ENCODE measurements around the gene OXT. TPM values are rescaled to one million over a fixed set of nuclear protein-coding genes. Genes with fewer than 3 reads are reported as not detected.

The OXT gene
- total and polyA plus RNA-seq, 8 donors, result 0.38 TPM; not detected in 7

- TF ChIP-seq, protein P1, sequence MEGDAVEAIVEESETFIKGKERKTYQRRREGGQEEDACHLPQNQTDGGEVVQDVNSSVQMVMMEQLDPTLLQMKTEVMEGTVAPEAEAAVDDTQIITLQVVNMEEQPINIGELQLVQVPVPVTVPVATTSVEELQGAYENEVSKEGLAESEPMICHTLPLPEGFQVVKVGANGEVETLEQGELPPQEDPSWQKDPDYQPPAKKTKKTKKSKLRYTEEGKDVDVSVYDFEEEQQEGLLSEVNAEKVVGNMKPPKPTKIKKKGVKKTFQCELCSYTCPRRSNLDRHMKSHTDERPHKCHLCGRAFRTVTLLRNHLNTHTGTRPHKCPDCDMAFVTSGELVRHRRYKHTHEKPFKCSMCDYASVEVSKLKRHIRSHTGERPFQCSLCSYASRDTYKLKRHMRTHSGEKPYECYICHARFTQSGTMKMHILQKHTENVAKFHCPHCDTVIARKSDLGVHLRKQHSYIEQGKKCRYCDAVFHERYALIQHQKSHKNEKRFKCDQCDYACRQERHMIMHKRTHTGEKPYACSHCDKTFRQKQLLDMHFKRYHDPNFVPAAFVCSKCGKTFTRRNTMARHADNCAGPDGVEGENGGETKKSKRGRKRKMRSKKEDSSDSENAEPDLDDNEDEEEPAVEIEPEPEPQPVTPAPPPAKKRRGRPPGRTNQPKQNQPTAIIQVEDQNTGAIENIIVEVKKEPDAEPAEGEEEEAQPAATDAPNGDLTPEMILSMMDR (IDR thresholded peaks at IDR 0.05), result no peak
- H3K27me3 ChIP-seq, result no peaks in the 10 kb centered on the region
- no peak for FAIRE-seq
- H3K9me3 ChIP-seq, result no peaks in the 10 kb centered on the region
- WGBS, 2 donors, result 86 to 91% methylated on average over 14 of the region's 14 CpGs
- DNase-seq, result no peak
- no peaks in the 10 kb centered on the region for H3K4me1 ChIP-seq
- no peak overlapping the region for H3K4me3 ChIP-seq
- H3K27ac ChIP-seq, result no peak overlapping the region
- intact Hi-C loops (cut with DNase I), result no loop called here
- ATAC-seq, result no peak
- peaks cover 0 to 6% (median 6%) of the 10 kb centered on the region in 3 donors for H3K36me3 ChIP-seq
These were observed 35.4 kb downstream of the OXT start for GRCh38 chr20:3106658-3107463.

- ATAC-seq (no peak), DNase-seq (no peak), FAIRE-seq (no peak)
- Histone ChIP-seq H3K4me1 (no peaks in the 10 kb centered on the region), H3K9me3 (no peaks in the 10 kb centered on the region), H3K27ac (no peak overlapping the region), H3K4me3 (no peak overlapping the region), H3K27me3 (no peaks in the 10 kb centered on the region), H3K36me3 (peaks cover 0 to 6% (median 6%) of the 10 kb centered on the region in 3 donors)
- WGBS, 2 donors, result 94 to 95% methylated on average over 12 of the region's 12 CpGs
- intact Hi-C loops (cut with DNase I), result no loop called here
- TF ChIP-seq, protein P1 (IDR thresholded peaks at IDR 0.05), result no peak
These were observed 36.1 kb downstream of the OXT start for GRCh38 chr20:3107464-3108025.

- Histone ChIP-seq H3K4me3 (no peak overlapping the region), H3K27me3 (no peaks in the 10 kb centered on the region), H3K4me1 (no peaks in the 10 kb centered on the region), H3K27ac (no peak overlapping the region), H3K36me3 (peaks cover 0 to 6% (median 6%) of the 10 kb centered on the region in 3 donors), H3K9me3 (no peaks in the 10 kb centered on the region)
- ATAC-seq (no peak), FAIRE-seq (no peak), DNase-seq (no peak)
- TF ChIP-seq, protein P1 (IDR thresholded peaks at IDR 0.05), result no peak
- 89 to 94% methylated on average over 23 of the region's 23 CpGs for WGBS, 2 donors
- intact Hi-C loops (cut with DNase I), result loop anchor here in 1 of 3 donors (10.0 kb wide), 2 partner anchors 55 to 65 kb away; partner anchors contain the start of gene LZTS3
These were observed 38.2 kb downstream of the OXT start for GRCh38 chr20:3109350-3110302.

DNA sequence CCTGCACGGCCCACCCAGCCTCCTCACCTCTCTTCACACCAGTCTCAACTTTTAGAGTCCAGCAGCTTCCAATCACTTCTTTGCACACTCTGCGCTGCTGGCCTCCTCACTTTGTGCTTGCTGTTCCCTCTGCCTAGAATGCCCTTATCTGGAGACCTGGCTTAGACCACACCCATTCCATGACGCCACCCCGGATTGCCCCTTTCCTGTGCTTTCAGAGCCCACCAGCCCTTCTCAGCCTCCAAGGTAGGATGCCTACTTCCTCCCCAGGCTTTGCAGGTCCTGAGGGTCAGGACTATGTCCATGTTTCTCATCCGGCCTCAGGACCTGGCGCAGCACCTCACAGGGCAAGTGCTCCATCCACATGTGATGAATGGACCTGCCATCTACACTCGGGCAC, 40.1 kb downstream of the OXT start:
- no peak for ATAC-seq
- no peak for FAIRE-seq
- H3K27ac ChIP-seq, result no peak overlapping the region
- no peaks in the 10 kb centered on the region for H3K9me3 ChIP-seq
- H3K4me1 ChIP-seq, result no peaks in the 10 kb centered on the region
- H3K4me3 ChIP-seq, result no peak overlapping the region
- H3K27me3 ChIP-seq, result no peaks in the 10 kb centered on the region
- 87 to 91% methylated on average over 7 of the region's 7 CpGs for WGBS, 2 donors
- DNase-seq, result no peak
- TF ChIP-seq, protein P1 (IDR thresholded peaks at IDR 0.05), result no peak
- peaks cover 0 to 6% (median 6%) of the 10 kb centered on the region in 3 donors for H3K36me3 ChIP-seq
- intact Hi-C loops (cut with DNase I), result loop anchor here in 1 of 3 donors (10.0 kb wide), 2 partner anchors 57 to 63 kb away; partner anchors contain the start of gene LZTS3

Data from pancreas (tissue), 10 donors.